CD14-positive monocyte (primary cell): ENCODE data around the gene BAD. TPM values are rescaled to one million over a fixed set of nuclear protein-coding genes. Genes with fewer than 3 reads are reported as not detected.
A peak's percentile ranks its signal among the peaks of the same experiment; 100 is the strongest.

Source experiments
- DNase-seq, 3 donors: peaks; one replicate each; pipeline ENCODE4 v3.0.0-alpha.2; 2011 to 2022
- H2AFZ ChIP-seq: 2 replicates; pipeline ENCODE4 v1.6.0; 2012; ENCODE audit warnings: mild to moderate bottlenecking, low read depth, low read length, inconsistent platforms; ENCODE audit not compliant: insufficient read depth, poor library complexity, severe bottlenecking
- H3K27ac ChIP-seq, 2 donors: 1 replicate in 1 of 2; 2 replicates in 1 of 2; pipeline ENCODE4 v1.5.1; 2012 to 2013; ENCODE audit warnings: low read length in 2 of 2, control low read depth in 1 of 2, inconsistent platforms in 1 of 2, low read depth in 1 of 2, mild to moderate bottlenecking in 1 of 2
- H3K27me3 ChIP-seq, 2 donors: one replicate each; pipeline versions ENCODE4 v1.6.0 to v1.6.1; 2011 to 2013; ENCODE audit warnings: low read length in 2 of 2; ENCODE audit not compliant: control insufficient read depth in 2 of 2, insufficient read depth in 2 of 2
- H3K36me3 ChIP-seq, 2 donors: replicated peaks in 1 of 2; 1 replicate in 1 of 2; 2 replicates in 1 of 2; pipeline versions ENCODE4 v1.5.1 to v1.6.1; 2012 to 2013; ENCODE audit warnings: low read length in 2 of 2, control low read depth in 1 of 2, inconsistent platforms in 1 of 2, mild to moderate bottlenecking in 1 of 2; ENCODE audit not compliant: insufficient read depth in 2 of 2, control insufficient read depth in 1 of 2
- H3K4me1 ChIP-seq, 2 donors: 1 replicate in 1 of 2; 2 replicates in 1 of 2; pipeline versions ENCODE4 v1.5.1 to v1.6.1; 2012 to 2013; ENCODE audit warnings: low read length in 2 of 2, control low read depth in 1 of 2, inconsistent platforms in 1 of 2, mild to moderate bottlenecking in 1 of 2, moderate library complexity in 1 of 2; ENCODE audit not compliant: insufficient read depth in 2 of 2, control insufficient read depth in 1 of 2
- H3K4me2 ChIP-seq: replicated peaks from 2 replicates; pipeline ENCODE3; 2012; ENCODE audit warnings: low read length, moderate library complexity, mild to moderate bottlenecking; ENCODE audit not compliant: poor library complexity, severe bottlenecking; ENCODE audit errors: extremely low read depth
- H3K4me3 ChIP-seq, 3 experiments: fragments of 200-600 bp in 1 of 3; sonication (generic) in 1 of 3; replicated peaks in 1 of 3; 1 replicate in 2 of 3; 2 replicates in 1 of 3; pipeline ENCODE4 v1.5.1; 2011 to 2013; ENCODE audit warnings: low read length in 3 of 3, mild to moderate bottlenecking in 3 of 3, control low read depth in 2 of 3, low read depth in 2 of 3, inconsistent platforms in 1 of 3, moderate library complexity in 1 of 3
- H3K79me2 ChIP-seq: 2 replicates; pipeline ENCODE4 v1.6.0; 2012; ENCODE audit warnings: mild to moderate bottlenecking, control low read depth, inconsistent platforms, low read length, moderate library complexity; ENCODE audit not compliant: insufficient read depth
- H3K9ac ChIP-seq: 2 replicates; pipeline ENCODE4 v1.6.0; 2017; ENCODE audit warnings: low read length, mild to moderate bottlenecking; ENCODE audit not compliant: insufficient read depth, poor library complexity, severe bottlenecking
- H3K9me3 ChIP-seq, 2 donors: replicated peaks in 1 of 2; 1 replicate in 1 of 2; 2 replicates in 1 of 2; pipeline versions ENCODE4 v1.5.1 to v1.6.1; 2012 to 2013; ENCODE audit warnings: low read length in 2 of 2, control low read depth in 1 of 2; ENCODE audit not compliant: control insufficient read depth in 1 of 2, insufficient read depth in 1 of 2
- H4K20me1 ChIP-seq: 2 replicates; pipeline ENCODE4 v1.6.0; 2012; ENCODE audit warnings: mild to moderate bottlenecking, low read length, control low read depth, moderate library complexity; ENCODE audit not compliant: insufficient read depth
- H3K27ac Mint-ChIP-seq, 7 donors: one replicate each; pipeline ENCODE4 v1.8.0; 2020; ENCODE audit warnings: mild to moderate bottlenecking in 7 of 7, mixed read lengths in 7 of 7, moderate library complexity in 6 of 7, inconsistent platforms in 2 of 7
- H3K27me3 Mint-ChIP-seq, 3 donors: one replicate each; pipeline ENCODE4 v1.8.0; 2021 to 2022; ENCODE audit warnings: low read depth in 3 of 3, mild to moderate bottlenecking in 3 of 3, mixed read lengths in 3 of 3, moderate library complexity in 3 of 3, inconsistent platforms in 1 of 3
- H3K36me3 Mint-ChIP-seq, 2 donors: one replicate each; pipeline ENCODE4 v1.8.0; 2020; ENCODE audit warnings: mixed read lengths in 2 of 2, inconsistent platforms in 1 of 2, mild to moderate bottlenecking in 1 of 2
- H3K4me1 Mint-ChIP-seq: one replicate; pipeline ENCODE4 v1.8.0; 2020; ENCODE audit warnings: mild to moderate bottlenecking, mixed read lengths
- H3K4me3 Mint-ChIP-seq, 2 donors: one replicate each; pipeline ENCODE4 v1.8.0; 2020; ENCODE audit warnings: mild to moderate bottlenecking in 2 of 2, mixed read lengths in 2 of 2, moderate library complexity in 1 of 2
- H3K9me3 Mint-ChIP-seq, 7 donors: one replicate each; pipeline ENCODE4 v1.8.0; 2020 to 2022; ENCODE audit warnings: mixed read lengths in 7 of 7, mild to moderate bottlenecking in 6 of 7, moderate library complexity in 6 of 7, inconsistent platforms in 2 of 7
- WGBS: methylation state at CpG from one replicate; pipeline ENCODE4 v1.1.5; 2013; ENCODE audit warnings: missing lambda C conversion rate; ENCODE audit not compliant: insufficient coverage; 5-methylcytosine and 5-hydroxymethylcytosine counted together
- intact Hi-C, 2 donors: fragments of 100-400 bp; cut with micrococcal nuclease; formaldehyde crosslinking; loops; one replicate each; pipeline versions ENCODE4 v1.15.0 to v1.15.1; 2023
- polyA plus RNA-seq, 3 donors: library from polyadenylated mRNA; depleted of rRNA in 1 of 3; unstranded in 2 of 3; stranded (reverse) in 1 of 3; fragments of 300-500 nt in 2 of 3; fragments of >200 nt in 1 of 3; fragmentation: Illumina TruSeq in 2 of 3; gene quantifications; 1 replicate in 2 of 3; 2 replicates in 1 of 3; pipeline ENCODE4 v1.2.3, GENCODE V29; 2012 to 2021
- TF ChIP-seq, protein P1 (sequence below): fragments of 200-600 bp; IDR thresholded peaks from one replicate; pipeline ENCODE4 v1.8.0; 2022; ENCODE audit warnings: antibody characterized with exemption, mild to moderate bottlenecking

BAD gene
- polyA plus RNA-seq, 3 donors = 21.1 to 63.2 (median 48.7) TPM

DNA sequence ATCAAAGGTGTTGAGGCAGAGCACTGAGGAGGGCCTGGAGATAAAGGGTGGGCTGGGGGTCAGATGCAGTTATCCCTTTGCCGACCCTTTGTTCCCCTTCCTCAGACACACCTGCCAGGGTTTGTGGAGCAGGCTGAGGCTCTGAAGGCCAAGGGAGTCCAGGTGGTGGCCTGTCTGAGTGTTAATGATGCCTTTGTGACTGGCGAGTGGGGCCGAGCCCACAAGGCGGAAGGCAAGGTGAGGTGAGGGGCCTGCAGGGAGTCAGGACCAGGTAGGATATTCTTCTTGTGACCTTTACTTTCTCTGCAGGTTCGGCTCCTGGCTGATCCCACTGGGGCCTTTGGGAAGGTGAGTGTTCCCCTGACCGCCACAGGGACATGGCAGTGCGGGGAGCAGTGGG lies 36.1 kb upstream of the BAD start:
- Histone ChIP-seq H3K4me3 (no peak overlapping the region), H2AFZ (no peak overlapping the region), H3K9me3 (no peaks in the 10 kb centered on the region), H3K4me2 (no peak overlapping the region), H3K27ac (no peak overlapping the region), H4K20me1 (peaks cover 10% of the 10 kb centered on the region), H3K4me1 (peaks cover 28 to 40% of the 10 kb centered on the region in 2 donors), H3K9ac (no peak overlapping the region), H3K27me3 (no peaks in the 10 kb centered on the region), H3K79me2 (peaks cover 4% of the 10 kb centered on the region), H3K36me3 (peaks cover 25 to 38% of the 10 kb centered on the region in 2 donors)
- no peaks in the 10 kb centered on the region for H3K9me3 Mint-ChIP-seq
- TF ChIP-seq, protein P1, sequence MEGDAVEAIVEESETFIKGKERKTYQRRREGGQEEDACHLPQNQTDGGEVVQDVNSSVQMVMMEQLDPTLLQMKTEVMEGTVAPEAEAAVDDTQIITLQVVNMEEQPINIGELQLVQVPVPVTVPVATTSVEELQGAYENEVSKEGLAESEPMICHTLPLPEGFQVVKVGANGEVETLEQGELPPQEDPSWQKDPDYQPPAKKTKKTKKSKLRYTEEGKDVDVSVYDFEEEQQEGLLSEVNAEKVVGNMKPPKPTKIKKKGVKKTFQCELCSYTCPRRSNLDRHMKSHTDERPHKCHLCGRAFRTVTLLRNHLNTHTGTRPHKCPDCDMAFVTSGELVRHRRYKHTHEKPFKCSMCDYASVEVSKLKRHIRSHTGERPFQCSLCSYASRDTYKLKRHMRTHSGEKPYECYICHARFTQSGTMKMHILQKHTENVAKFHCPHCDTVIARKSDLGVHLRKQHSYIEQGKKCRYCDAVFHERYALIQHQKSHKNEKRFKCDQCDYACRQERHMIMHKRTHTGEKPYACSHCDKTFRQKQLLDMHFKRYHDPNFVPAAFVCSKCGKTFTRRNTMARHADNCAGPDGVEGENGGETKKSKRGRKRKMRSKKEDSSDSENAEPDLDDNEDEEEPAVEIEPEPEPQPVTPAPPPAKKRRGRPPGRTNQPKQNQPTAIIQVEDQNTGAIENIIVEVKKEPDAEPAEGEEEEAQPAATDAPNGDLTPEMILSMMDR = no peak
- H3K27ac Mint-ChIP-seq = peak overlapping the region in 2 of 7 donors; percentile 68 to 79
- intact Hi-C loops = no loop called here
- H3K4me3 Mint-ChIP-seq = no peak overlapping the region
- H3K36me3 Mint-ChIP-seq = peaks cover 24 to 40% of the 10 kb centered on the region in 2 donors
- WGBS = 100% methylated on average over 1 of the region's 7 CpGs
- peaks cover 26% of the 10 kb centered on the region for H3K4me1 Mint-ChIP-seq
- no peak for DNase-seq
- peaks cover 0 to 1% (median 0%) of the 10 kb centered on the region in 3 donors for H3K27me3 Mint-ChIP-seq

DNA sequence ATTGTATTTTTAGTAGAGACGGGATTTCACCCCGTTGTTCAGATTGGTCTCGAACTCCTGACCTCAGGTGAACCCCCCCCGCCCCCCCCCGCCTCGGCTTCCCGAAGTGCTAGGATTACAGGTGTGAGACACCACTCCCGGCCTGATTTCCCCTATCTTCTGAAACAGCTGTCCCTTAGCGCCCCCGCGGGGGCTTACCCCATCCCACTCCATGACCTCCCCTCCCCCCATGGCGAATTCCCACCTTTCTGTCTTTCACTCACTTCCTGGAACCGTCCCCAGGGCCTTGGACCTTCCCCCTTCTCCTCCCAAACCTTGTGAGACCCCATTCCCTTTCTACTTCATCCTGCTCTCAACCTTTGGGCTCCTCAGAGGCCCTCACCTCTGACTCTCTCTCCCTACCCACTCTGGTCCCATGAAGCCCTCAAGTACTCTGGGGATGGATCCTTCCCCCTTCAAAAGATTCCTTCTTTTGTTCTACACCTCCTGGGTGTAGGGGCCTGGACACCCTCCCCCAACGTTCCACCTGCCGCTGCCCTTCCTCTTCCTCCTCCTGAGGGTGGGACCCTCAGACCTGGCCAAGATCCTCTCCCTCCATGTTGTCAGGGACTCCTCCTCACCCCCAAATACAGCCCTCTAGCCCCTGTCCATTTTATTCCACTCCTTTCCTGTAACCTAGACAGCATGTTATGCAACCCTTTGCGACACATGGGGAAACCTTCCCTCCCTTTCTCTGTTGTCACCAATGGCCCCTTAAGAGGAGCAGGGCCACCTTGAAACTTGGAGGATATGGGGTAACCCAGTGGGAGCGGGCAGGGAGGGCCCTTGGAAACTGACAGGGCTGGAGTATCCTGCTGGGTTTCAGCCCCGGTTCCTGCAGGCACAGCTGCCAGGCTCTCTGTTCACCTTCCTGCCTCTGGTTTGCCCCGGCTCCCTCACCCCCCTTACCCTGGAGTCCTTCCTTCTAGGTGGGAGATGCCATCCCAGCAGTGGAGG lies 34.6 kb upstream of the BAD start:
- Histone ChIP-seq H4K20me1 (peaks cover 24% of the 10 kb centered on the region), H2AFZ (peak overlapping the region; percentile 82), H3K9me3 (no peaks in the 10 kb centered on the region), H3K4me1 (peaks cover 28 to 43% of the 10 kb centered on the region in 2 donors), H3K36me3 (peaks cover 40 to 53% of the 10 kb centered on the region in 2 donors), H3K27me3 (no peaks in the 10 kb centered on the region), H3K27ac (peak overlapping the region; percentile 96 to 97), H3K9ac (peak overlapping the region; percentile 83), H3K79me2 (peaks cover 4% of the 10 kb centered on the region), H3K4me2 (peak overlapping the region; percentile 95), H3K4me3 (peak overlapping the region; percentile 51 to 93 (median 91))
- H3K4me3 Mint-ChIP-seq = peak overlapping the region; percentile 88 to 94
- intact Hi-C loops = loop anchor here (2.0 to 5.0 kb wide), 2 partner anchors 14 to 38 kb away; partner anchors contain the start of gene RPS6KA4 (in 2 of the 2)
- peak overlapping the region; percentile 96 to 99 (median 99) for H3K27ac Mint-ChIP-seq
- H3K36me3 Mint-ChIP-seq = peaks cover 35 to 51% of the 10 kb centered on the region in 2 donors
- H3K9me3 Mint-ChIP-seq = no peaks in the 10 kb centered on the region
- peaks cover 0 to 1% (median 0%) of the 10 kb centered on the region in 3 donors for H3K27me3 Mint-ChIP-seq
- TF ChIP-seq, protein P1 = no peak
- peaks cover 26% of the 10 kb centered on the region for H3K4me1 Mint-ChIP-seq
- 5% methylated on average over 10 of the region's 19 CpGs for WGBS
- DNase-seq = peak; percentile 34 to 81 (median 78)
